ENCODE measurements around the gene SIM2.

- no peak for TF ChIP-seq ZNF232 (CRISPR knock-in tag; IDR thresholded peaks at IDR 0.05; ENCODE audit: borderline replicate concordance)
- no peak for TF ChIP-seq REST (IDR thresholded peaks at IDR 0.05; ENCODE audit: borderline replicate concordance in 1 of 2, low read depth in 1 of 2, low read length in 2 of 2)
- TF ChIP-seq MAFF (IDR thresholded peaks at IDR 0.05; ENCODE audit: low read depth, low read length), result no peak
Observed at GRCh38 chr21:36694593-36695282, 4.2 kb upstream of the SIM2 start.

All from HepG2 (cell line).